ENCODE measurements around the gene FBXO21. TPM values are rescaled to one million over a fixed set of nuclear protein-coding genes. Genes with fewer than 3 reads are reported as not detected.

FBXO21 gene
- total RNA-seq, 1 experiment from 2014 or later = 37.8 TPM

GRCh38 chr12:117172168-117172567 lies 18.1 kb downstream of the FBXO21 start:
- ATAC-seq (no peak), DNase-seq (ENCODE audit: low read depth, low spot score) (no peak)
- Histone ChIP-seq H3K4me3 (ENCODE audit: low read depth in 2 of 2, low read length in 2 of 2) (no peak overlapping the region), H3K9me3 (ENCODE audit: control insufficient read depth, insufficient read depth, low read depth, low read length) (no peaks in the 10 kb centered on the region), H3K4me1 (ENCODE audit: control insufficient read depth, insufficient read depth, low read length) (no peaks in the 10 kb centered on the region), H3K27me3 (ENCODE audit: control insufficient read depth, insufficient read depth, low read length) (no peaks in the 10 kb centered on the region), H3K36me3 (ENCODE audit: control insufficient read depth, insufficient read depth, low read length) (peaks cover 24% of the 10 kb centered on the region), H3K27ac (ENCODE audit: low read length) (no peak overlapping the region)
- ChIA-PET CTCF (no interaction called here), POLR2A (no interaction called here)
- no TSS peak for BruUV-seq (replicated peaks)
- TF ChIP-seq TCF7L2 (IDR thresholded peaks at IDR 0.05; ENCODE audit: low read depth, low read length) = no peak
- TF ChIP-seq, protein P1, sequence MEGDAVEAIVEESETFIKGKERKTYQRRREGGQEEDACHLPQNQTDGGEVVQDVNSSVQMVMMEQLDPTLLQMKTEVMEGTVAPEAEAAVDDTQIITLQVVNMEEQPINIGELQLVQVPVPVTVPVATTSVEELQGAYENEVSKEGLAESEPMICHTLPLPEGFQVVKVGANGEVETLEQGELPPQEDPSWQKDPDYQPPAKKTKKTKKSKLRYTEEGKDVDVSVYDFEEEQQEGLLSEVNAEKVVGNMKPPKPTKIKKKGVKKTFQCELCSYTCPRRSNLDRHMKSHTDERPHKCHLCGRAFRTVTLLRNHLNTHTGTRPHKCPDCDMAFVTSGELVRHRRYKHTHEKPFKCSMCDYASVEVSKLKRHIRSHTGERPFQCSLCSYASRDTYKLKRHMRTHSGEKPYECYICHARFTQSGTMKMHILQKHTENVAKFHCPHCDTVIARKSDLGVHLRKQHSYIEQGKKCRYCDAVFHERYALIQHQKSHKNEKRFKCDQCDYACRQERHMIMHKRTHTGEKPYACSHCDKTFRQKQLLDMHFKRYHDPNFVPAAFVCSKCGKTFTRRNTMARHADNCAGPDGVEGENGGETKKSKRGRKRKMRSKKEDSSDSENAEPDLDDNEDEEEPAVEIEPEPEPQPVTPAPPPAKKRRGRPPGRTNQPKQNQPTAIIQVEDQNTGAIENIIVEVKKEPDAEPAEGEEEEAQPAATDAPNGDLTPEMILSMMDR (IDR thresholded peaks at IDR 0.05) = no peak
- TF ChIP-seq, protein P2, sequence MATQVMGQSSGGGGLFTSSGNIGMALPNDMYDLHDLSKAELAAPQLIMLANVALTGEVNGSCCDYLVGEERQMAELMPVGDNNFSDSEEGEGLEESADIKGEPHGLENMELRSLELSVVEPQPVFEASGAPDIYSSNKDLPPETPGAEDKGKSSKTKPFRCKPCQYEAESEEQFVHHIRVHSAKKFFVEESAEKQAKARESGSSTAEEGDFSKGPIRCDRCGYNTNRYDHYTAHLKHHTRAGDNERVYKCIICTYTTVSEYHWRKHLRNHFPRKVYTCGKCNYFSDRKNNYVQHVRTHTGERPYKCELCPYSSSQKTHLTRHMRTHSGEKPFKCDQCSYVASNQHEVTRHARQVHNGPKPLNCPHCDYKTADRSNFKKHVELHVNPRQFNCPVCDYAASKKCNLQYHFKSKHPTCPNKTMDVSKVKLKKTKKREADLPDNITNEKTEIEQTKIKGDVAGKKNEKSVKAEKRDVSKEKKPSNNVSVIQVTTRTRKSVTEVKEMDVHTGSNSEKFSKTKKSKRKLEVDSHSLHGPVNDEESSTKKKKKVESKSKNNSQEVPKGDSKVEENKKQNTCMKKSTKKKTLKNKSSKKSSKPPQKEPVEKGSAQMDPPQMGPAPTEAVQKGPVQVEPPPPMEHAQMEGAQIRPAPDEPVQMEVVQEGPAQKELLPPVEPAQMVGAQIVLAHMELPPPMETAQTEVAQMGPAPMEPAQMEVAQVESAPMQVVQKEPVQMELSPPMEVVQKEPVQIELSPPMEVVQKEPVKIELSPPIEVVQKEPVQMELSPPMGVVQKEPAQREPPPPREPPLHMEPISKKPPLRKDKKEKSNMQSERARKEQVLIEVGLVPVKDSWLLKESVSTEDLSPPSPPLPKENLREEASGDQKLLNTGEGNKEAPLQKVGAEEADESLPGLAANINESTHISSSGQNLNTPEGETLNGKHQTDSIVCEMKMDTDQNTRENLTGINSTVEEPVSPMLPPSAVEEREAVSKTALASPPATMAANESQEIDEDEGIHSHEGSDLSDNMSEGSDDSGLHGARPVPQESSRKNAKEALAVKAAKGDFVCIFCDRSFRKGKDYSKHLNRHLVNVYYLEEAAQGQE (IDR thresholded peaks at IDR 0.05; ENCODE audit: insufficient read depth in 1 of 2, low read depth in 2 of 2, low read length in 1 of 2) = no peak
- TF ChIP-seq POLR2AphosphoS5 (IDR thresholded peaks at IDR 0.05; ENCODE audit: low read depth, low read length) = no peak
- TF ChIP-seq SIN3A (IDR thresholded peaks at IDR 0.05; ENCODE audit: borderline replicate concordance, insufficient read depth, low read depth, low read length) = no peak
- intact Hi-C loops (cut with micrococcal nuclease; ENCODE audit: unreplicated experiment) (no loop called here), in situ Hi-C loops (cut with HindIII; ENCODE audit: low pct_unique_long_range_greater_than_20kb, low sequenced_read_pairs) (no loop called here)

- Histone ChIP-seq H3K36me3 (ENCODE audit: control insufficient read depth, insufficient read depth, low read length) (peaks cover 26% of the 10 kb centered on the region), H3K27ac (ENCODE audit: low read length) (no peak overlapping the region), H3K4me3 (ENCODE audit: low read depth in 2 of 2, low read length in 2 of 2) (no peak overlapping the region), H3K9me3 (ENCODE audit: control insufficient read depth, insufficient read depth, low read depth, low read length) (no peaks in the 10 kb centered on the region), H3K27me3 (ENCODE audit: control insufficient read depth, insufficient read depth, low read length) (no peaks in the 10 kb centered on the region), H3K4me1 (ENCODE audit: control insufficient read depth, insufficient read depth, low read length) (no peaks in the 10 kb centered on the region)
- ChIA-PET CTCF (no interaction called here), POLR2A (no interaction called here)
- BruUV-seq (replicated peaks) = no TSS peak
- in situ Hi-C loops (cut with HindIII; ENCODE audit: low pct_unique_long_range_greater_than_20kb, low sequenced_read_pairs) (no loop called here), intact Hi-C loops (cut with micrococcal nuclease; ENCODE audit: unreplicated experiment) (no loop called here)
- ATAC-seq (no peak), DNase-seq (ENCODE audit: low read depth, low spot score) (no peak)
- TF ChIP-seq, protein P1 (IDR thresholded peaks at IDR 0.05) = no peak
- TF ChIP-seq, protein P2 (IDR thresholded peaks at IDR 0.05; ENCODE audit: insufficient read depth in 1 of 2, low read depth in 2 of 2, low read length in 1 of 2) = no peak
- no peak for TF ChIP-seq SIN3A (IDR thresholded peaks at IDR 0.05; ENCODE audit: borderline replicate concordance, insufficient read depth, low read depth, low read length)
- no peak for TF ChIP-seq TCF7L2 (IDR thresholded peaks at IDR 0.05; ENCODE audit: low read depth, low read length)
- TF ChIP-seq POLR2AphosphoS5 (IDR thresholded peaks at IDR 0.05; ENCODE audit: low read depth, low read length) = no peak
Measured at GRCh38 chr12:117171499-117172162, 18.6 kb downstream of the FBXO21 start.
